Dendritic cell treated with granulocyte-macrophage colony-stimulating factor and Interleukin-4, amounts not matched to agents 40 ng/mL and 50 ng/mL, for 4 days (primary cell): ENCODE results near the gene RGCC.
"Not testable (repeated sequence)": the region's sequence is repeated elsewhere in the genome, so short reads cannot be mapped to it uniquely, and the experiment has no call there.

Source experiments
- H3K27ac Mint-ChIP-seq: one replicate; pipeline ENCODE4 v1.8.0; 2022; ENCODE audit warnings: mild to moderate bottlenecking, mixed read lengths
- H3K27me3 Mint-ChIP-seq: one replicate; pipeline ENCODE4 v1.8.0; 2022; ENCODE audit warnings: mild to moderate bottlenecking, mixed read lengths
- H3K36me3 Mint-ChIP-seq: one replicate; pipeline ENCODE4 v1.8.0; 2022; ENCODE audit warnings: low read depth, mixed read lengths
- H3K4me1 Mint-ChIP-seq: one replicate; pipeline ENCODE4 v1.8.0; 2022; ENCODE audit warnings: low read depth, mixed read lengths
- H3K4me3 Mint-ChIP-seq: one replicate; pipeline ENCODE4 v1.8.0; 2022; ENCODE audit warnings: mild to moderate bottlenecking, moderate library complexity, mixed read lengths
- H3K9me3 Mint-ChIP-seq: one replicate; pipeline ENCODE4 v1.8.0; 2022; ENCODE audit warnings: mixed read lengths
- intact Hi-C: fragments of 100-400 bp; cut with micrococcal nuclease; formaldehyde crosslinking; loops from one replicate; pipeline ENCODE4 v1.15.0; 2022

The RGCC gene

GRCh38 chr13:41502673-41503072 lies 45.3 kb downstream of the RGCC start:
- Mint-ChIP-seq H3K27me3 (no peaks in the 10 kb centered on the region), H3K4me1 (peaks cover 21% of the 10 kb centered on the region), H3K27ac (no peak overlapping the region), H3K9me3 (peaks cover 22% of the 10 kb centered on the region), H3K4me3 (no peak overlapping the region), H3K36me3 (no peaks in the 10 kb centered on the region)
- intact Hi-C loops = no loop called here

GRCh38 chr13:41503356-41503755 lies 46.0 kb downstream of the RGCC start:
- Mint-ChIP-seq H3K4me3 (no peak overlapping the region), H3K9me3 (peaks cover 22% of the 10 kb centered on the region), H3K36me3 (no peaks in the 10 kb centered on the region), H3K4me1 (peaks cover 24% of the 10 kb centered on the region), H3K27me3 (no peaks in the 10 kb centered on the region), H3K27ac (no peak overlapping the region)
- intact Hi-C loops = no loop called here

GRCh38 chr13:41504657-41505056 lies 47.3 kb downstream of the RGCC start:
- H3K27ac Mint-ChIP-seq, intact Hi-C loops, H3K27me3 Mint-ChIP-seq, H3K4me3 Mint-ChIP-seq, H3K36me3 Mint-ChIP-seq: not testable (repeated sequence)
- Mint-ChIP-seq H3K4me1 (peaks cover 26% of the 10 kb centered on the region), H3K9me3 (peaks cover 22% of the 10 kb centered on the region)

- Mint-ChIP-seq H3K27ac (no peak overlapping the region), H3K4me1 (peaks cover 20% of the 10 kb centered on the region), H3K27me3 (no peaks in the 10 kb centered on the region)
Measured at GRCh38 chr13:41505209-41505835, 48.0 kb downstream of the RGCC start.

GRCh38 chr13:41506312-41506711 lies 49.0 kb downstream of the RGCC start:
- intact Hi-C loops = no loop called here
- H3K27me3 Mint-ChIP-seq = no peaks in the 10 kb centered on the region
- peaks cover 22% of the 10 kb centered on the region for H3K9me3 Mint-ChIP-seq
- no peak overlapping the region for H3K4me3 Mint-ChIP-seq
- peaks cover 10% of the 10 kb centered on the region for H3K4me1 Mint-ChIP-seq
- no peak overlapping the region for H3K27ac Mint-ChIP-seq
- H3K36me3 Mint-ChIP-seq = no peaks in the 10 kb centered on the region

More at GRCh38 chr13:41505209-41505835, 48.0 kb downstream of the RGCC start:
- Mint-ChIP-seq H3K4me3 (no peak overlapping the region), H3K36me3 (no peaks in the 10 kb centered on the region), H3K9me3 (peaks cover 22% of the 10 kb centered on the region)
- intact Hi-C loops = no loop called here

- intact Hi-C loops = no loop called here
- Mint-ChIP-seq H3K36me3 (no peaks in the 10 kb centered on the region), H3K9me3 (peaks cover 7% of the 10 kb centered on the region), H3K27ac (no peak overlapping the region), H3K4me3 (no peak overlapping the region), H3K27me3 (no peaks in the 10 kb centered on the region), H3K4me1 (peaks cover 5% of the 10 kb centered on the region)
Measured at GRCh38 chr13:41509971-41510370, 52.6 kb downstream of the RGCC start.

- H3K4me3 Mint-ChIP-seq = no peak overlapping the region
- H3K4me1 Mint-ChIP-seq = peaks cover 5% of the 10 kb centered on the region
- peak overlapping the region; percentile 2 for H3K27ac Mint-ChIP-seq
- H3K27me3 Mint-ChIP-seq = no peaks in the 10 kb centered on the region
- intact Hi-C loops = no loop called here
- H3K9me3 Mint-ChIP-seq = no peaks in the 10 kb centered on the region
- no peaks in the 10 kb centered on the region for H3K36me3 Mint-ChIP-seq
Measured at GRCh38 chr13:41511827-41512226, 54.5 kb downstream of the RGCC start.

GRCh38 chr13:41512441-41512840 lies 55.1 kb downstream of the RGCC start:
- Mint-ChIP-seq H3K27ac (peak overlapping the region; percentile 2), H3K9me3 (no peaks in the 10 kb centered on the region), H3K36me3 (no peaks in the 10 kb centered on the region), H3K4me3 (no peak overlapping the region), H3K27me3 (no peaks in the 10 kb centered on the region), H3K4me1 (peaks cover 5% of the 10 kb centered on the region)
- intact Hi-C loops = no loop called here

- peaks cover under 1% of the 10 kb centered on the region for H3K4me1 Mint-ChIP-seq
- H3K27me3 Mint-ChIP-seq = no peaks in the 10 kb centered on the region
- H3K27ac Mint-ChIP-seq = no peak overlapping the region
- H3K9me3 Mint-ChIP-seq = no peaks in the 10 kb centered on the region
- H3K36me3 Mint-ChIP-seq = no peaks in the 10 kb centered on the region
- H3K4me3 Mint-ChIP-seq = no peak overlapping the region
- intact Hi-C loops = no loop called here
Measured at GRCh38 chr13:41513600-41513999, 56.2 kb downstream of the RGCC start.

- Mint-ChIP-seq H3K27ac (peak overlapping the region; percentile 53), H3K4me3 (no peak overlapping the region), H3K4me1 (peaks cover 14% of the 10 kb centered on the region)
Measured at GRCh38 chr13:41514853-41515395, 57.6 kb downstream of the RGCC start.

GRCh38 chr13:41515491-41516139 lies 58.3 kb downstream of the RGCC start:
- no peaks in the 10 kb centered on the region for H3K27me3 Mint-ChIP-seq
- no peaks in the 10 kb centered on the region for H3K9me3 Mint-ChIP-seq
- intact Hi-C loops = no loop called here
- peak overlapping the region; percentile 53 for H3K27ac Mint-ChIP-seq
- H3K4me3 Mint-ChIP-seq = no peak overlapping the region
- H3K4me1 Mint-ChIP-seq = peaks cover 21% of the 10 kb centered on the region
- H3K36me3 Mint-ChIP-seq = no peaks in the 10 kb centered on the region

More at GRCh38 chr13:41514853-41515395, 57.6 kb downstream of the RGCC start:
- intact Hi-C loops = no loop called here
- Mint-ChIP-seq H3K27me3 (no peaks in the 10 kb centered on the region), H3K9me3 (no peaks in the 10 kb centered on the region), H3K36me3 (no peaks in the 10 kb centered on the region)

GRCh38 chr13:41516166-41516565 lies 58.8 kb downstream of the RGCC start:
- no peaks in the 10 kb centered on the region for H3K27me3 Mint-ChIP-seq
- intact Hi-C loops = no loop called here
- H3K27ac Mint-ChIP-seq = no peak overlapping the region
- no peaks in the 10 kb centered on the region for H3K9me3 Mint-ChIP-seq
- H3K4me1 Mint-ChIP-seq = peaks cover 26% of the 10 kb centered on the region
- no peak overlapping the region for H3K4me3 Mint-ChIP-seq
- no peaks in the 10 kb centered on the region for H3K36me3 Mint-ChIP-seq

- no peaks in the 10 kb centered on the region for H3K36me3 Mint-ChIP-seq
- H3K27ac Mint-ChIP-seq = no peak overlapping the region
- H3K4me1 Mint-ChIP-seq = peaks cover 29% of the 10 kb centered on the region
- intact Hi-C loops = no loop called here
- H3K27me3 Mint-ChIP-seq = no peaks in the 10 kb centered on the region
- H3K4me3 Mint-ChIP-seq = no peak overlapping the region
- H3K9me3 Mint-ChIP-seq = no peaks in the 10 kb centered on the region
Measured at GRCh38 chr13:41516760-41517159, 59.4 kb downstream of the RGCC start.

- H3K4me1 Mint-ChIP-seq = peaks cover 33% of the 10 kb centered on the region
- no peaks in the 10 kb centered on the region for H3K27me3 Mint-ChIP-seq
- intact Hi-C loops = loop anchor here (5.0 kb wide), 1 partner anchor 58 kb away; no protein-coding TSS in a partner anchor
- no peaks in the 10 kb centered on the region for H3K36me3 Mint-ChIP-seq
- H3K4me3 Mint-ChIP-seq = no peak overlapping the region
- H3K27ac Mint-ChIP-seq = peak overlapping the region; percentile 78
- no peaks in the 10 kb centered on the region for H3K9me3 Mint-ChIP-seq
Measured at GRCh38 chr13:41520016-41520659, 62.8 kb downstream of the RGCC start.
